Brain pericyte (primary cell): ENCODE measurements around the gene DTYMK.
A peak's percentile ranks its signal among the peaks of the same experiment; 100 is the strongest.

Source experiments
- DNase-seq: peaks from one replicate; pipeline ENCODE4 v3.0.0-alpha.2; 2012; ENCODE audit warnings: low read depth, low spot score

Gene DTYMK

DNA sequence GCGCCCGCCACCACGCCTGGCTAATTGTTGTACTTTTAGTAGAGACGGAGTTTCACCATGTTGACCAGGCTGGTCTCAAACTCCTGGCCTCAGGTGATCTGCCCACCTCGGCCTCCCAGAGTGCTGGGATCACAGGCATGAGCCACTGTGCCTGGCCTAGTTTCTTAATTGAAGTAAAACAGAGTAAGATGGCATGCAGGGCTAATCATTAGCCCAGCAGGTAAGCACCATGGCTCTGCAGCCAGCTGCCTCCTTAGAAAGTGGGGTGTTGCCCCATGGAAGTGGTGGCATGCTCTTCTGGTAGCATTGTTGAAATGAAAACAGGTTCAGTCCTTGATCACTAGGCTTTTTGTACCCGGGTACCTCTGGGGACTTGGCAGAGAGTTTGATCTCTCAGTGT lies 36.7 kb downstream of the DTYMK start:
- DNase-seq = no peak

DNA sequence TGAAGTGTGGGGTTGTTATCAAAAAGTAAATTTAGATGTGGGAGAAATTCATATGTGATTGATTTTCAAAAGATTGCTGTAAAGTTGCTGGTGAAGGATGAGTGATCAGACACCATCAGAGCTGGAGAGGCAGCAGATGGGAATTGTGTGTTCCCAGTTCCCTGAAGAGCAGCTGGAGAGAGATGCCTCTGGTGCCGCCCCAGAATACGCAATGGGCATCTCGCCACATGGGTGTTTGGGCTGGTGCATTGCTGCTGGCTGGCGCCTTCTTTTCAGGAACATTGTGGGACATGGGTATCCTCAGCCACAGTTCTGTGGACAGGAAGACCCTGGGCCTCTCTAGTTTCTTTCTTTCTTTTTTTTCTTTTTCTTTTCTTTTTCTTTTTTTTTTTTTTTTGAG lies 37.2 kb downstream of the DTYMK start:
- DNase-seq = no peak

DNA sequence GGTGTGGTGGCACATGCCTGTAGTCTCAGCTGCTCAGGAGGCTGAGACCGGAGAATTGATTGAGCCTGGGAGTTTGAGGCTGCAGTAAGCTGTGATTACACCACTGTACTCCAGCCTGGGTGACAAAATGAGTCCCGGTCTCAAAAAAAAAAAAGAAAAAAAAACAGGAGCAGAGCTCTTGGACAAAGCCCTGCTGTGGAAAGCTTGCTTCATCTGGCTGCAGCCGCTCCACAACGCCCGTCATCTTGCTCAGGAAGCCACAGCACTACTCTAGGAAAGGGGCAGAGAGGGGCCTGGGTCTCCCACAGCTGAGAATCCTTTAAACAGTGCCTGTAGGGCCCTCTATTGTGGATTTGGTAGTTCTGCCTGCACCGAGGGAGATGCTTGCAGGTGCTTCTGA lies 38.2 kb downstream of the DTYMK start:
- DNase-seq = no peak

DNA sequence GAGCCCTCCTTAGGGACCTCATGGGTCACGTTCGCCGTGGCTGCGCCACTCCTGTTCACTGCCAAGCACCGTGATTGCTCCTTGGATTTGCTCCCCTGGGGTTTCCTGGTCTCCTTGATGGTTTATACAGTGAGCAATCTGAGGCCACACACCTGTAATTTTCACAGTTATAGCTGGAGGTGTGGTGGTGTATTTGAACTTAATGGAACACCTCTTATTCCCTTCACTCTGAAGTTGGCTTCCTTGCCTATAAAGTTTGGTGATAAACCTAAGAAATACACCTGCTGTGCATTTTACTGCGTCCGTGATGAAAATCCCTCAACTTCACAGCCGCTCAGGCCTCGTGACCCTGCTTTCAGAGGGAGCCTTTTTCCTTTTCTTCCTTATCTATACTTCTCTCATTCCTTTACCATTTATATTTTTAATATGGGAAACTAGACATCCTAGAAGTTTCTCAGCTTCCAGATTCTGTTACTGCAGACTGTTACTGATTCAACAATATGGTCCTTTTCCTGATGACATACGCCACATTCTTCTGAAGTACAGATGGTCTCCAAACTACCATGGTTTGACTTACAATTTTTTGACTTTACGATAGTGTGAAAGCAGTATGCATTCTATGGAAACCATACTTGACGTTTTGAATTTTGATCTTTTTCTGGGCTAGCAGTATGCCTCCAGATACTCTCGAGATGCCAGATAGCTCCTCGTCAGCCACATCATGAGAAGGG lies 40.5 kb downstream of the DTYMK start:
- DNase-seq = no peak

DNA sequence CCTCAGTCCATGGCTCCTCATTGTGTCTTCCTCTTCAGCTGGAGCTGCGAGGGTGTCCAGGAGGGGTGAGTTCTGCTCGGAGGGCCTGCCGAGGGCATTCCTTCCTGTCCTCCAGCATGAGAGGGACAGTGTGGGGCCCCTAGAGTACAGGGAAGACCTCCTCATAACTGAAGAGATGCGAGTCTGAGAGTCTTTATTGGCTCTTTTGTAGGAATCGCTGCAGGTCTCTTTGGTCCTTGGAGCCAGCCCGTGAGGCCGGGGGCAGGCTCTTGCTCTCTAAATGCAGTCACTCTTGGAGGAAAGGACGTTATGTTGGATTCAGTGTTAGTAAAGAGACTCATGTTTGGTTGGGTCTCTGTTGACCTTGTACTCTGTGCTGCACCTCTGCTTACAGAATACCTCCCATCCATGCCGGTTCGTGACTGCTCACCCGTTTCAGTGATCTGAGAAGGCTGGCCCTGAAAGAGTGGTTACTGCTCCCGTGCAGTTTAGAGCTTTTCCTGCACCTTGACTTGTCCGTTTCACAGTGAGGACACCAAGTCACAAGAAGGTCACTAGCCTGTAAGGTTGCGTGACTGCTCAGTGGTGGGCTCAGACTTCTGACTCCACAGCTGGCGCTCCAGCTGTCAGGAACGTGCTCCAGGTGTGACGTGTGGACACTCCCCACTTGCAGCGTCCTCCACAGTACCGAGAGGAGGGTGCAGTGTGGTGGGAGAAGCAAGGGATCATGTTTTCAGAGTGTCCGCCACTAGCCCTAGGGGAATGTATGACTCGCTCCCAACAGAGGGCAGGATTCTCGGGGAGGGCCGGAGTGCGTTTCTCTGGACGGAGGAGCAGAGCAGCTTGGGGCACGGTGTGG lies 41.3 kb downstream of the DTYMK start:
- no peak for DNase-seq

DNA sequence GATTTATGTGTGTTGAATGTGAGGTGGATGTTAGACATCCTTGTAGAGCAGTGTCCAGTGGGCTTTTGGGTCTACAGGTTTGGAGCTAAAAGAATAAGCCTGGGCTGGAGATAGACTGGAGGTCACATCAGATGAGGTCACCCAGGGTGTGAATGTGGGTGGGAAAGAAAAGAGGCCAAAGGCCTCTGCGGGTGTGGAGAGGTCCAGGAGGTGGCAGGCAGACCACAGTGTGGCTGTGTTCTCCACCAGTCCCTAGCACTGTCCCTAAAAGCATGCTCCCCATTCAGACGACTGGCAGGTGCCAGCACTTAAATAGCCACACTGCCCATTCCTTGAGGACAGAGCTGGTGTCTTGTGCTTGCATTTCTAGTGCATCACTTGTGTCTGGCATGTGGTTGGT lies 45.0 kb downstream of the DTYMK start:
- DNase-seq = no peak

DNA sequence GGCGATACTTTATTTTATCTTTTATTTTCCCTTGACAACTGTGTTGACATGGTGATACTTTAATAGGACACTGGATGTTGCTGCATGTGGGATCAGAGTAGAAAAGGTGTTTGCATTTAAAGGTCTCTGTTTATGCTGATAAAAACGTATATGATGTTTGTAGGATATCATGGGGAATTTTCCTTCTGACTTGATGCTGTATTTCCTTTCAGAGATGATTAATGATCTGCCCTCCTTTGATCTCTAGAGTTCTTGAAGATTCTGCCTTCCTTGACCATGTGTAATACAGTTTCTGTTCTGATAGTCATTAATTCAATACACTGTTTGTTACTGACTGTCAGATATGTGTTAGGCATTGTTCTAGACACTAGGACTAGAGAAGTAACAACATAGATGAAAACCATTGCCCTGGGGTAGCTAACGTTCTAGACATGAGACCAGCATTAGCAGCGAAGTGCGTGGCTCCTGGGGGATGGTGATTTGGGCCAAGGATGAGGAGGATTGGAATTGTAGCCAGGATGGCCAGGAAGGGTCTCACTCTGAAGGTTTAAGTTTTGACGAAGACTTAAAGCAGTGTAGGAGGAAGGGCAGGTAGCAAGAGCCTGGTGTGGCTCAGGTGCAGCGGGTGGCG lies 46.3 kb downstream of the DTYMK start:
- no peak for DNase-seq

DNA sequence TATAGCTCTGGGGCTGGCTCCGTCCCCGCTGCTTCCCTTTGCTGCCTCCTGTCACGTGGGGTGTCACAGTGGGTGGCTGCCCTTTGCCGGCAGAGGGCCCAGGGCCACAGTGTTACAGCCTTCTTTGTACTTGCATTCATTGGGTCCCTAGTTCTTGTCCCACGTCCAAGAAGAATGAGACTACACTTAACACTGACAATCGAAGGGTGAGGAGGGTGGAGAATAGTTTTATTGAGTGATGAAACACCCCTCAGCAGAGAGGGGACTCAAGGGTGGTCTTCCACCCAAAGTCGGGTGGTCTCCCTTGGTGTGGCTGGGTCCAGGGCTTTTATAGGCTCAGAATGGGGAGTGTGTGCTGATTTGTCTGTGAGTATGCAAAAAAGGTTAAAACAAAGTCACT lies 47.2 kb downstream of the DTYMK start:
- DNase-seq = no peak

DNA sequence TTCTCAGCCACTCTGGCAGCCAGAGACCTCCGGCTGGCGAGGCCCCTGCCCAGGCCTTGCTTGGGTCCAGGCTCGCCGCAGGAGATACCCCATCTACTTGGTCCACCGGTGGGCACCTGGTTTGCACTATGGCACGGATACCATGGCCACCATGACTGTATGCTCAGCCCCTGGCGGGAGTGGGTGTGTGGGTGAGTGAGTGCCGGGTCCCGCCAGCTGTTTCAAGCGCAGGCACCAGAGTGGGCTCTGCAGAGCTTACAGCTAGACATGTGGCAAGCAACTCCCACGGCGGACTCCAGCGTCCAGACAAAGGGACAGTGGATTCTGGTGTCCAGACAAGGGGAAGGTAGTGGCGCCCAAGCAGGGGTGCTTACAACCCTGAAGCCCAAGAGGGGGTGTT lies 47.7 kb downstream of the DTYMK start:
- DNase-seq = no peak

DNA sequence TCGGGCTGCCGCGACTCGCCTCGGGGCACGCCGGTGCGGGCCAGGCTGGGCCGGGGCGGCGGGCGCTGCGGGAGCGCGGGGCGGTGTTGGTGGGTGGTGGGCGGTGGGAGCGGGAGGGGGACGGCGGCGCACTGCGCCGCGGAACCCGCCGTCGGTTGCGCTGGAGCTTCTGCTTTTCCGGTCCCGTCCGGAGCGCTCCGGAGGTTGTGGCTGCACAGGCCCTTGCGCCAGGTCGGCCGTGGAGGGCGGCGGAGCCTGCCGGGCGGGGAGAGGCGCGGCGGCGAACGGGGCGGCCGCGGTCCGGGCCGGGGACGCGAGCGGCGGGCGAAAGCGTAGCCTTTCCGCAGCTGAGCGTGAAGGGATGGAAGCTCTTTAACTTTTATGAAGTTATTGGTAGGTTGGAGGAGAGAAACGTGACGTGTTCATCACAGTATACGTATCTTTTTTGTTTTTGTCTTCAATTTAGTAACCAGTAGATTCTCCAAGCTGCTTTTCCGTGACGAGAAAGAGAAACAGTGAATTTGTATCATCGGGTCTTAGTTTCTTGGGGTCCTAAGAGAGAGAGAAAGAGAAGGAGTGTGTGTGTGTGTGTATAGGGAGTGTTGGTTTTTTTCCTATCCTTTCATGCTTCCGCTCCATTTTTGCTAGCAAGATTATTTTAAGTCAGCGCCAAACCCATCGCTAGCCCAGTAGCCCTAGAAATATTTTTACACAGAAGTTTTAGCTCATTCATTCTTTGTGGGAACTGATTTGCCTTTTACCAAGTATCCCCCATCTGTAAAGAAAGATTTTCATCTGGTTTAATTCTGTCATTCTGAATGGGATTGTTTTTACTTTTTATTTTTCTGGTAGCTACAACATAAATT lies 48.6 kb downstream of the DTYMK start:
- DNase-seq = no peak

DNA sequence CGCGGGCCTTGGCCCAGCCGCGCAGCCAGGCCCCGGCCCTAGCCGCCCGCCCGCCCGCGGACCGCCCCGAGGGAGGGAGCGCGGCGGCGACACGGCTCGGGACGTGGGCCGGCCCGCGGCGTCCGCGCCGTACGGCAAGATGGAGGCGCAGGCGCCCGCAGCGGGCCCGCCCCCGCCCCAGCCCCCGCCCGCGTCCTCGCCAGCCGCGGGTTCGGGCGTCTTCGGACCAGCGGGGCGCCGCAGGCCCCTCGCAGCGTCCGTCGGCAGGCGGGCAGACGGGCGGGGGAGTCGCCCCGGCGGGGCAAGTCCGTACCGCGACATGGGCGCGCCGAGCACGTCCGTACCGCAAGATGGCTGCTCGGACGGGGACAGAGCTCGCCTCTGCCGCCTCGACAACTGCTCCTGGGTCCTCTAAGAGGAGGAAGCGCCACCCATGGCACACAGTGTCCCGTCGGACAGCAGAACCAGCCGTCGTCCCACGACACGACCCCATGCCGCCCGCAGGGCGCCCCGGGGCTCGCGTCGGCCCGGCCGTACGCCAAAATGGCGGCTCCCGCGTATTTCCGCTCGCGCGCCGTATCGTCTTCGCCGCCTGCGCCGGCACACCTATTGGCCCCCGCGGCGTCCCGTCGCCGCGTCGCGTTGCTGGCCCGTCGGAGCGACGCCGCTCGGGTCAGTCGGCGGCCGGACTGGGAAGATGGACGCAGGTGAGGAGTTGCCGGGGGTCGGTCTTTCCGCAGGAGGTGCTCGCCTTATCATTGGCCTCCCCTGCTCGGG lies 49.4 kb downstream of the DTYMK start, which contains the start of the genes ATG4B and THAP4:
TSS of gene ATG4B (plus strand) at position 676 of the 777 bp plus-strand sequence. CDS start at position 698, 22 bp downstream.
TSS of gene THAP4 (minus strand) at position 141 of the 777 bp plus-strand sequence. CDS start 141 bp downstream, outside the sequence.
- DNase-seq = peak; percentile 57

DNA sequence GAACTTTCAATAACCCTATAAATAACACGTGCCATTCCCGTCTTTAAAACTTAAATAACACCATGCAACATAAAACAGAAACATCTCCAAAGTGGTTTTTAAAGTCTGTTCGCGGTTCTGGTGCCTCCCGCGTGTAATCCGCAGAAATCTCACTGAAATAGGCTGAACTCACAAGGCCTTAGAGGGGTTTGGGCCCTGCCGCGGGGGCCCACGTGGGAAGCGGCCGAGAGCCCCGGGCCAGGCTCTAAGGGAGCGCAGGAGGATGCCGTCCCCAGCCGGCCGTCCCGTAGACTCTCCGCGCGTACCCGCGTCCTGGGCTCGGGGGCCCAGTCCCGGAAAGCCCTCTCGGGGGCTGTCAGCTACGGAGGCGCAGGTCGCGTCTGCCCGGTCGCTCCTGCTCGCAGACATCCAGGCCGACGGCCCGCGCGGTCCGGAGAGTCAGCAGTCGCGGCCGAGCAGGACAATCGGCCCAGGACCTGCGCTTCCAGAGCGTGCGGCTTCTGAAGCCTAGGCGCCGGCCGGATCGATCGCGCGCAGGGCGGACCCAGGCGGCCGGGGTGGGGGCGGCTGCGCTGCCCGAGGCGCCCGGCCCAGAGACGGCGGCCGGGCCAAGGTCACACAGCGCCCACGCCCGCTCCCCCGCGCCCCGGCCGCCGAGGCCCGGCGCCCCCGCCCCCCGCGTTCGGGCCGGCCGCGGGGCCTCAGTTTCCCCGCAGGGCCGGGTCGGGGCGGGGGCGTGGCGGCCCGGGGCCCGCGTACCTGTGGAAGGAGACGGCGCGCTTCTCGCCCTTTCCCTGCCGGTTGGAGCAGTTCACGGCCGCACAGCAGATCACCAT lies 50.2 kb downstream of the DTYMK start:
- DNase-seq = no peak

DNA sequence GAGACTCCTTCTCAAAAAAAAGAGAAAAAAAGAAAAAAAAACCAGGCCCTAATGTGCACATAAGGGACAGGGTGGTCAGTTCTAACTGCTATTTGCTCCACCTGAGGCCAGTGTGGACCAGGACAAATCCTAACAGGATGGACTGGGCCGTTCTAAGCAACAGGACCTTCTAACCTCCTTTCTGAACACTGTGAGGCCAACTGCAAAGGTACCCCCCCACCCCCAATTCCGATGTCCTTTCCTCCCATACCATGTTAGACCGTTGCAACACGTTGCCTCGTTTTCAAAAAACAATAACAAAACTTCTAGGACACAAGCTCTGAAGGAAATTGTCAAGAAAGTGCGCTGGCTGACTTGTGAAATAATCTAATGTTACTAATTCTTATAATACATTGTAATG lies 50.9 kb downstream of the DTYMK start:
- no peak for DNase-seq

DNA sequence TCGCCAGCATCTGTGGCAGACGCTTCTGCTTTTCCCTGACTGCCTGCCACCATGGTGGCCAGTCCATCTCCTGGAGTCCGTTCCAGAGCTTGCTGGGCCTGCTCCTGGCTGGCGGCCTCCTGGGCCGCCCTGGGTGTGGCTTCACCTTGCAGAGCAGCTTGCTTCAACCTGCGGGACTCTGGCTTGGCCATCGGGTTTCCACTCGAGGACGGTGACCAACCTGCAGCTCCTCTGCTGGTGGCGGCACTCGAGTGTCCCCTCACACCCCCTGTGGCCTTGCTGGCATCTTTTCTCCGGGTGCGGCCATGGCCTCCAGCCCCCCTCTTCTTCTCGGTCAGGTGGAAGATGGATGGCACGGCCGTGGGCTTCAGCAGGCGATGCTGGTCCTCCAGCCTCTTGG lies 53.1 kb downstream of the DTYMK start:
- no peak for DNase-seq

DNA sequence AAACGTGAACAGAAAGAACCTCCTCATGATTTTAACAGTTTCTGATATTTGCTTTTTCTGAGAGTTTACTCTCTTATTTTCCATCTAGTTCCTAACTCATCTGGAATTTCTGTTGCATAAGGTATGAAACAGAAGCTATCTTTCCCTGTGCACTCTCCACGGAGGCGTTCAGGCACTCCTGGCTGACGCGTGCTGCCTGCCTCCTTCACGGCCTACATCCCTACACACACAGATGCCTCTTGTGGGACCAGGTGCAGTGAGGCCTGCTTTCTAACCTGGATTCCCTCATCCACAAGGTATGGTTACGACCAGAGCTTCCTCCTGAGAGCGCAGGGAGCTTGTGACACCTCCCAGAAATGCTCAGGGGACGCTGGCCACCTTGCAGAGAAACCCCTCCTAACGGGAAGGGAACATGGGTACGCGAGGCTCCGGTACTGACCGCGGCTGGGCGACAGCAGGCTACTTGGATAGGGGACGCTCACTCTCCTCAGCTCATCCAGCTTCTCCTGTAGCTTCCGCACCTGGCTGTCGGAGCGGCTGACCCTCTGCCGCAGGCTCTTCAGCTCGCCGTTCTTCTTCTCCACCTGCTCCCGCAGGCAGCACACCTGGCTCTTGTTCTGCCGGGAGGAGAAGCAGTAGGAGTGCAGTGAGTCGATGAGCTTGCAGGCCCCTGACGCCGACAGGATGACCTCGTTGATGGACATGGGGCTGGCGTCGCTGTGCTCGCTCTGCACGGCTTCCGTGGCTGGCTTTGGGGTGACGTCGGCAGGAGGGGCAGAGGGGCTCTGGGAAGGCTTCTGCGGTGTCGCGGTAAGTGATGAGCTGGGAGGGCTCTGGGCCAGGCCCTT lies 53.9 kb downstream of the DTYMK start:
- DNase-seq = no peak

DNA sequence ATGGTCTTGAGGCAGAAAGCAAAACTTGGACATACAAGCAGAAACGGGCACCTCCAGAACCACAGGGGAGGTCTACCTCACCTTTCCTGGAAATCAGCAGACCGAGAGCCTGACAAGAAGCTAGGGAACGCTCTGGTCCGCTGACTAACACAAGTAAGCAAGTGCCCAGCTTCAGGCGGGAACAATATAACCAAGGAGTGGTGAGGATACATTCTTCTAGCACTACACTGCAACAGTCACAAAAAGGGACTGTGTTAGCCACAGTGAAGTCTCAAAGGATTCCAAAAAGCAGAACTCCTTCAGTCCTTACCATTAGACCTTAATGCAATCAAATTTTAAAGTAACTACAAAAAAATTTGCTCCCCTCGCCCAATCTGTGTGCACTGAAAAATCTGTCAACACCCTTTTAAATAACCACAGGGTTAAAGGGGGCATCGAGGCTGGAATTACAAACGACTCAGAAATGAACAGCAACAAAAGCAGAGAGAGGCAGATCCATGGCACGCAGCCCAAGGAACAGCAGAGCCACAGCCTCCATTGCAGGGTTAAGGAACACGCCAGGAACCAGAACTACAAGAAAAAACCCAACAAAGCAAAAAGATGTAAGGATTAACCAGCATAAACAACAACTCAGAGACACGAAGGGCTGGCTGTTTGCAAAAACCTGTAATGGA lies 56.7 kb downstream of the DTYMK start:
- DNase-seq = no peak

DNA sequence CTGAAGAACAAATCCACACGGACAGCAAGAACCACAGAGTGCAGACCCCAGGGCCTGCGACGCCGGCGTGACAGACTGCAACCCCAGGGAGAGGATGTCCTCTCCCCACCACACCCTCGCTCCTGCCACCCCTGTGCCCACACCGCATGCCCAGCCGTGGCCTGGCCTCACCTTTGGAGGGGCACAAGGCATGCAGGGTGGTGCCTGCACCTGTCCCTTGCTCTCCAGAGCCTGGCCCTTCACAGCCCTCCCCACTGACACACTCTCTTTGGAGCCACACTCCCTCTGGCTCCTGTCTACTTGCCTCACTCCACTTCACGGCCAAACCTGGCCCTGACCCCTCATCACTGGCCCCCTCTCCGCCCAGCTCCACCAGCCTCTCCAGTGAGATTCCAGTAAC lies 58.9 kb downstream of the DTYMK start:
- no peak for DNase-seq
